GM12892 (cell line): ENCODE measurements around the gene TSC22D1.

ENCODE experiments used
- DNase-seq: peaks from one replicate; pipeline ENCODE4 v3.0.0; 2011; ENCODE audit not compliant: insufficient read length
- FAIRE-seq: peaks from 2 replicates; lab custom pipeline; 2011; peaks lifted over from hg19 to GRCh38; lab: Jason Lieb, UNC
- POLR2A ChIP-seq: IDR thresholded peaks from 2 replicates; pipeline ENCODE4 v1.6.1; 2011; ENCODE audit warnings: low read depth, low read length, control low read depth
- POLR2AphosphoS5 ChIP-seq: IDR thresholded peaks from 2 replicates; pipeline ENCODE4 v1.6.1; 2011; ENCODE audit warnings: low read depth, low read length, control low read depth
- TAF1 ChIP-seq: IDR thresholded peaks from 2 replicates; pipeline ENCODE4 v1.6.1; 2011; ENCODE audit warnings: low read depth, mild to moderate bottlenecking, control low read depth, low read length, borderline replicate concordance

The TSC22D1 gene

GRCh38 chr13:44394658-44395057 is 181.5 kb downstream of the TSC22D1 start:
- DNase-seq: no peak
- FAIRE-seq: no peak
- TF ChIP-seq POLR2AphosphoS5 (no peak), POLR2A (no peak), TAF1 (no peak)

- FAIRE-seq: no peak
- DNase-seq: no peak
- TF ChIP-seq POLR2AphosphoS5 (no peak), POLR2A (no peak), TAF1 (no peak)
These were observed 182.7 kb downstream of the TSC22D1 start for GRCh38 chr13:44393391-44393790.

GRCh38 chr13:44389876-44390275 is 186.3 kb downstream of the TSC22D1 start:
- TF ChIP-seq POLR2AphosphoS5 (no peak), POLR2A (no peak), TAF1 (no peak)
- DNase-seq: no peak
- FAIRE-seq: no peak

- TF ChIP-seq POLR2A: no peak
- no peak for TF ChIP-seq POLR2AphosphoS5
- TF ChIP-seq TAF1: no peak
- FAIRE-seq: no peak
- no peak for DNase-seq
These were observed 187.0 kb downstream of the TSC22D1 start for GRCh38 chr13:44389060-44389666.

GRCh38 chr13:44388427-44389059 is 187.6 kb downstream of the TSC22D1 start:
- no peak for DNase-seq
- FAIRE-seq: no peak
- no peak for TF ChIP-seq TAF1
- no peak for TF ChIP-seq POLR2AphosphoS5
- TF ChIP-seq POLR2A: no peak

GRCh38 chr13:44386913-44387556 is 189.1 kb downstream of the TSC22D1 start:
- FAIRE-seq: no peak
- no peak for DNase-seq

GRCh38 chr13:44385847-44386246 is 190.3 kb downstream of the TSC22D1 start:
- FAIRE-seq (no peak), DNase-seq (no peak)
- TF ChIP-seq POLR2AphosphoS5: no peak
- TF ChIP-seq POLR2A: no peak
- no peak for TF ChIP-seq TAF1

More at GRCh38 chr13:44386913-44387556, 189.1 kb downstream of the TSC22D1 start:
- TF ChIP-seq POLR2A (no peak), TAF1 (no peak), POLR2AphosphoS5 (no peak)

- FAIRE-seq (no peak), DNase-seq (no peak)
- no peak for TF ChIP-seq TAF1
- no peak for TF ChIP-seq POLR2A
- TF ChIP-seq POLR2AphosphoS5: no peak
These were observed 190.7 kb downstream of the TSC22D1 start for GRCh38 chr13:44385401-44385800.

- FAIRE-seq (no peak), DNase-seq (no peak)
- TF ChIP-seq POLR2AphosphoS5 (no peak), TAF1 (no peak), POLR2A (no peak)
These were observed 191.4 kb downstream of the TSC22D1 start for GRCh38 chr13:44384778-44385177.

GRCh38 chr13:44383945-44384344 is 192.2 kb downstream of the TSC22D1 start:
- FAIRE-seq (no peak), DNase-seq (no peak)
- TF ChIP-seq POLR2AphosphoS5 (no peak), TAF1 (no peak), POLR2A (no peak)

GRCh38 chr13:44382635-44383145 is 193.4 kb downstream of the TSC22D1 start:
- TF ChIP-seq TAF1 (no peak), POLR2AphosphoS5 (no peak)
- FAIRE-seq (no peak), DNase-seq (no peak)
